ENCODE measurements around the gene ZNF268. TPM values are rescaled to one million over a fixed set of nuclear protein-coding genes. Genes with fewer than 3 reads are reported as not detected.

Gene ZNF268
- total RNA-seq (2016; rRNA removed; fragmentation: Illumina TruSeq; extraction: Trizol) (31.3 and 54.4 TPM in 2 replicates), polyA plus RNA-seq (2011; rRNA removed) (7.6 and 9.0 TPM in 2 replicates), polyA minus RNA-seq (2011; rRNA and poly(A)+ RNA removed; ENCODE audit: low replicate concordance) (59.0 and 116 TPM in 2 replicates), Bru-seq, nascent RNA (percentile 74 among the genes with signal in this experiment), BruChase-seq, experiment 1, labeled RNA remaining after a 6-hour chase (percentile 86 among the genes with signal in this experiment), BruChase-seq, experiment 2, labeled RNA remaining after a 2-hour chase (percentile 88 among the genes with signal in this experiment)
- total RNA-seq (2016; cell fraction: cytosol; rRNA removed; fragmentation: Illumina TruSeq; extraction: Trizol; ENCODE audit: low read depth): 2.6 and 3.8 TPM in 2 replicates
- 30.4 and 53.0 TPM in 2 replicates for total RNA-seq (2016; cell fraction: insoluble cytoplasmic fraction; rRNA removed; fragmentation: Illumina TruSeq; extraction: Trizol)
- 6.8 and 6.9 TPM in 2 replicates for total RNA-seq (2016; cell fraction: membrane; rRNA removed; fragmentation: Illumina TruSeq; extraction: Trizol)
- total RNA-seq (2016; cell fraction: nucleus; rRNA removed; fragmentation: Illumina TruSeq; extraction: Trizol): 31.3 and 32.6 TPM in 2 replicates
- 5.6 and 7.7 TPM in 2 replicates for polyA plus RNA-seq (2011; cell fraction: cytosol; rRNA removed)
- 5.7 and 7.6 TPM in 2 replicates for polyA plus RNA-seq (2011; cell fraction: nucleus; rRNA removed)
- 9.0 and 10.8 TPM in 2 replicates for polyA plus RNA-seq (2012)
- 0.61 and 0.63 TPM in 2 replicates for polyA plus RNA-seq (2016; cell fraction: cytosol; fragmentation: Illumina TruSeq; extraction: Trizol; ENCODE audit: low read depth)
- 22.5 and 23.0 TPM in 2 replicates for polyA plus RNA-seq (2016; cell fraction: insoluble cytoplasmic fraction; fragmentation: Illumina TruSeq; extraction: Trizol; ENCODE audit: low read depth)
- 0.96 and 1.1 TPM in 2 replicates for polyA plus RNA-seq (2016; cell fraction: membrane; fragmentation: Illumina TruSeq; extraction: Trizol; ENCODE audit: low read depth)
- polyA plus RNA-seq (2016; cell fraction: nucleus; fragmentation: Illumina TruSeq; extraction: Trizol; ENCODE audit: insufficient read depth, low read depth): 9.5 and 11.9 TPM in 2 replicates
- polyA minus RNA-seq (2011; cell fraction: cytosol; rRNA and poly(A)+ RNA removed): 20.1 and 24.7 TPM in 2 replicates
- polyA minus RNA-seq (2011; cell fraction: nucleus; rRNA and poly(A)+ RNA removed): 72.6 and 74.2 TPM in 2 replicates
- long read RNA-seq, experiment 1, partial matches to known transcripts: 0 of 6 reads
- long read RNA-seq, experiment 1, other reads (novel, unspliced or antisense): 2 of 6 reads
- long read RNA-seq, experiment 2, full-length matches to known transcripts: 9 of 37 reads
- long read RNA-seq, experiment 2, partial matches to known transcripts: 0 of 37 reads
- long read RNA-seq, experiment 2, other reads (novel, unspliced or antisense): 28 of 37 reads

GRCh38 chr12:133181238-133181959 lies at the start of gene ZNF268:
Gene ZNF268, plus strand, starts transcription at chr12:133181495. Its CDS starts 503 bp downstream, at chr12:133181998.
- peak within 1 kb of the TSS; percentile 72 for H3K27ac ChIP-seq (ENCODE audit: extremely low read length, insufficient read depth, low read length)
- H4K20me1 ChIP-seq (ENCODE audit: insufficient read depth, low read length): no peaks in the 10 kb centered on the region
- peaks cover 82% of the 10 kb centered on the region for H3K9me3 ChIP-seq (ENCODE audit: low read length)
- peak; percentile 88 for DNase-seq (ENCODE audit: low spot score)
- in situ Hi-C loops (cut with HindIII; ENCODE audit: extremely low pct_ligation_motif_present, low pct_unique_long_range_greater_than_20kb): no loop called here
- intact Hi-C loops (cut with micrococcal nuclease; ENCODE audit: unreplicated experiment): loop anchor here (1.0 kb wide), 1 partner anchor 101 kb away; the partner anchor contains the start of gene ZNF140
- H3K9ac ChIP-seq (ENCODE audit: insufficient read depth, low read depth, low read length): peak within 1 kb of the TSS; percentile 95
- ChIA-PET CTCF (ENCODE audit: low intra/inter-chr PET ratio, low total read pairs) (interaction anchor here (1.3 to 2.2 kb wide), 3 partner anchors 101 to 205 kb away, joined by 3 to 10 read pairs (median 9); partner anchors contain the start of gene ZNF140), POLR2A (interaction anchor here (1.0 to 1.8 kb wide), 4 partner anchors 51 to 195 kb away, joined by 3 to 18 read pairs (median 14); partner anchors contain the start of genes ZNF10, ZNF26 and ZNF891)
- H3K36me3 ChIP-seq (replicated peaks in 1 of 2; ENCODE audit: control insufficient read depth in 1 of 2, insufficient read depth in 2 of 2, low read length in 2 of 2): peaks cover 7 to 28% of the 10 kb centered on the region in 2 experiments; a peak in 4 of 5 replicates
- peaks cover 9% of the 10 kb centered on the region; the same call in 1 of the 2 replicates for H3K4me1 ChIP-seq (ENCODE audit: insufficient read depth, low read length)
- H3K4me2 ChIP-seq (ENCODE audit: low read depth, low read length): peak within 1 kb of the TSS; percentile 70
- peak within 1 kb of the TSS; percentile 87 for H2AFZ ChIP-seq (ENCODE audit: low read length)
- BruUV-seq (replicated peaks): TSS peak; percentile 72
- 2% methylated on average over 31 of the region's 40 CpGs for WGBS (ENCODE audit: low lambda C conversion rate)
- peaks cover 3% of the 10 kb centered on the region for H3K79me2 ChIP-seq (ENCODE audit: insufficient read depth, low read length)
- peak; percentile 86 for FAIRE-seq
- no peaks in the 10 kb centered on the region; a peak in 1 of 5 replicates for H3K27me3 ChIP-seq (ENCODE audit: control insufficient read depth in 1 of 2, insufficient read depth in 2 of 2, low read length in 2 of 2)
- peak; percentile 97 for ATAC-seq
- H3K4me3 ChIP-seq (replicated peaks in 1 of 3; ENCODE audit: insufficient read depth in 1 of 3, low read depth in 2 of 3, low read length in 3 of 3): peak within 1 kb of the TSS; percentile 89 to 99 (median 96)
- peak; percentile 74 for TF ChIP-seq ISL2 (CRISPR knock-in tag; IDR thresholded peaks at IDR 0.05)
- TF ChIP-seq HNRNPLL (IDR thresholded peaks at IDR 0.05; ENCODE audit: low read depth, low read length, poor library complexity, severe bottlenecking): peak; percentile 55
- TF ChIP-seq ZBTB21 (CRISPR knock-in tag; IDR thresholded peaks at IDR 0.05): peak; percentile 75; the same call in 1 of the 2 replicates
- no peak for TF ChIP-seq ZNF558 (CRISPR knock-in tag; IDR thresholded peaks at IDR 0.05; ENCODE audit: borderline replicate concordance)
- TF ChIP-seq ZSCAN30 (CRISPR knock-in tag; IDR thresholded peaks at IDR 0.05): 0 out of 2 replicates have a peak, but pooled peaks have one; percentile 57
- TF ChIP-seq KAT8 (CRISPR knock-in tag; IDR thresholded peaks at IDR 0.05): peak; percentile 99
- no peak for TF ChIP-seq RERE (CRISPR knock-in tag; IDR thresholded peaks at IDR 0.05; ENCODE audit: low read depth)
- TF ChIP-seq ZNF234 (CRISPR knock-in tag; conservative IDR thresholded peaks at IDR 0.05): no peak; the same call in 1 of the 2 replicates
- TF ChIP-seq ZNF639 (CRISPR knock-in tag; conservative IDR thresholded peaks at IDR 0.05): peak; percentile 73; the same call in 1 of the 2 replicates

Data from HepG2 (cell line).